Fibroblast of skin of right quadriceps (primary cell): Measurements from ENCODE around the gene VSTM2B.

Experiments
- DNase-seq: peaks from one replicate; pipeline ENCODE4 v3.0.0-alpha.2; 2013

The VSTM2B gene

DNA sequence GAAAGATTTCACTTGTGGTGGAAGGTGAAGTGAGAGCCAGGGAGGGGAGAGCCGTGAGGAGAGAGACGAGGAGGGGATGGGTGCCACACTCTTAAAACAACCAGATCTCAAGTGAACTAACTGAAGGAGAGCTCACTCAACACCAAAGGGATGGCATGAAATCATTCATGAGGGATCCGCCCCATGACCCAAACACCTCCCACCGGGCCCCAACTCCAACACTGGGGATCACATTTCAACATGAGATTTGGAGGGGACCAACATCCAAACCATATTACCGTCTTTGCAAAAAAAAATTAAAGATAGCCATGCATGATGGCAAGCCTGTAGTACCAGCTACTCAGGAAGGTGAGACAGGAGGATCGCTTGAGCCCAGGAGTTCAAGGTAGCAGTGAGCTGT is 45.4 kb downstream of the VSTM2B start:
- DNase-seq = no peak

DNA sequence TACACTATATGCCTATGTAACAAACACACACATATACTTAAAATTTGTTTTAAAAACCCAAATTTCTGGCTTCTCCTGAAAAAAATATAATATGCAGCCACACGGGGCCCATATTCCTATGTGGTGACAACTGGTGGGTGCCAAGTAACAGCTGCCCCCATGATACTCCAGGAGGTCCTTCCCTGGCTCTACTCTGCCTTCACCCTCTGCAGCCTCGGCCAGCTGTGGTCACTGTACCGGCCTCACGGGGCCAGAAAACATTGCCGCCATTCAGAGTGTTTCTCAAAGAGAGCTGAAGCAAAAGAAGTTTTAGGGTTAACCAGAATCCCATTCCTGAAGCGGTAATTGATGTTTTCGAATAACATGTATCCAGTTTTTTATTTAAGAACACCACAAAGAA is 47.7 kb downstream of the VSTM2B start:
- DNase-seq = no peak

DNA sequence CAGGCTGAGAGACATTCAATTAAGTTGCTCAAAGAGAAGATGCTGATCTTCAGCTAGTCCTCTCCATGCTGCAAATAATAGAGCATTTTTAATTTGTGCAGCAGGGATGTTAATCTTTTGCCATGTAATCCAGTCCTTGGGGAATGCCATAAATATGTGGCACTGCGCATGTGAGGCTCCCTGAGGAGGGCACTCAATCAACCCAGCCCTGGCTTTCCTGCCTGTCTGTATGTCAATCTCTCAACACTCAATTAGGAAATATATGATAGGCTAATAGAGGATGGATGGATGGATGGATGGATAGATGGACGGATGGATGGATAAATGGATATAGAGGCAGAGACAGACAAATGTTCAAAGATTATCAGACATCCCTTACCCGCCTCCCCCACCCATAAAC is 48.7 kb downstream of the VSTM2B start:
- no peak for DNase-seq

DNA sequence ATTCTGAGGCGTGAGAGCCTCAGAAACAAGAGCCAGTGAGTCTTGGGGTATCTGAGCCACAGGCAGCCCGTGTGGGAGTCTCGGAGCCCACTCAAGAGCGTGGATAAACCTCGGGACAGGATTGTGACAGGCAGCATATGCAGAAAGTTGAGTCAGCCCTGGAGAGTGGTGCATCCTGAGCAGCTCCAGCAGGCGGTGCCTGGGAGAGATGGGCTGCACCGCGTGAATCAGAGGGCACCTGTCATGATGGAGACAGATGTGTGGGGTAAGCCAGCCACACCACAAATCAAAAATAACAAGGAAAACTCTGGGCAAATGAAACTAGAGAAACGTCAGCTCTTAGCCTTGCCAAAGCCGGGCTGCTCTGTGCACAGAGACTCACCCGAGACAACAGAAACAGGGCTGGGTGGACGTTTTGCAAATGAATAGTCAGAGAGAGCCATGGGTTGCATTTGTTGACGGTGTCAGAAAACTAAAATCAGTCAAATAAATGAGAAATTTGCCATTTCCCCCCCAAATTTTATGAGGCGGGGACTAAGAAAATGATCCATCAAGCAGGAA is 50.3 kb downstream of the VSTM2B start:
- DNase-seq = no peak

DNA sequence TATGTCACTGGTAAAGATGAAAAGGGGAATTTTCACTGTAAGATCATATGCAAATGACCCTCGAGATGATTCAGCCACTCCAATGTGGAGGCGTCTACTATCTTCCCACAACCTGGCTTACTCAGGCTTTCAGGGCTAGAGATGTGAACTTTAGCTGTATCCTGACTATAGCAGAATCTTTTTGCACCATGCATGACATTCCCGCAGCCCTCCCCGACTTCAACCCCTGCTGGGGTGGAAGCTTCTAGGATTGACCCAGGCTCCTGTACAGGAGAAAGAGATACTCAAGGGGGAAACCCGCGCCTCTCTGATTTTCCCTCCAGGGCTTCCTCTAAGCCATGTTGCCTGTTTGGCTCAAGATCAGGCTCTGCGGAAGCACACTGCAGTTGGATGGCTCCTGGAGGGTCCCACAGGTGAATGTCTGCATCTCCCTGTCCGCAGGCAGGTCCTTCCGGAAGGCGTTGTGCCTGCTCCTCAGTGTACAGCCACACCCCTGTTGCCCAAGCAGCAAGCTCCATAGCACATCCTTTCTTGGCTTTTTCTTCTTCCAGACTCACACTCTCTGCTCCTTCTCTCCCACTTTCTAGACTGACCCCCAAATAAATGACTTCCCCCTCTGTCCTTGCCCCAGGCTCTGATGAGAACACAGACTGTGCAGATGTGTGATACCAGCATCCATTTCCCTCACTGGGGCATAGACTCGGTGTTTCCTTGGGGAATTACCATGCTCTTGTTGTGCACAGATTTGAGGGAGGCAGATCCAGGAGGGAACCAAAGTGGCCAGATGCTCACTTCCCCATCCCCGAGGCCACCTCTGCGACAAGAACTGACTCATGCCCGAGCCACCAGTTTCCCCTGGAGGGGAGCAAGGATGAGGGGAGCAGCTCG is 51.2 kb downstream of the VSTM2B start:
- peak; percentile 6 for DNase-seq

DNA sequence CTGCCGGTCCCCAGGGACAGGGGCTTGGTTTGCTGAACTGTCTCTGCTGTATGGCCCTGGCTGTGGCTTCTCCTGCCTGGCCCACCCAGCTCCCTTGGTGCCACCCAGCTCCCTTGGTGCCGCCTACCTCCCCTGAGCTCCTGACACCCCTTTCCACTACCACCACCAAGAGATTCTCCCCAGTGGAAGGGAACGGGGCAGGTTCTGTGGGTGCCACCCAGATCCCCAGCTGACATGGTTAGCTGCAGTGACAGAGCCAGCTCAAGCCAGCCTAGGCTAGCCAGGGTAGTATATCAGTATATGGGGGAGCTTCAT is 51.8 kb downstream of the VSTM2B start:
- no peak for DNase-seq

GRCh38 chr19:29578349-29578748 is 52.6 kb downstream of the VSTM2B start:
- DNase-seq = no peak

- DNase-seq = no peak
These were observed 53.6 kb downstream of the VSTM2B start for GRCh38 chr19:29579308-29579910.

- DNase-seq = no peak
These were observed 55.6 kb downstream of the VSTM2B start for GRCh38 chr19:29581398-29581797.

DNA sequence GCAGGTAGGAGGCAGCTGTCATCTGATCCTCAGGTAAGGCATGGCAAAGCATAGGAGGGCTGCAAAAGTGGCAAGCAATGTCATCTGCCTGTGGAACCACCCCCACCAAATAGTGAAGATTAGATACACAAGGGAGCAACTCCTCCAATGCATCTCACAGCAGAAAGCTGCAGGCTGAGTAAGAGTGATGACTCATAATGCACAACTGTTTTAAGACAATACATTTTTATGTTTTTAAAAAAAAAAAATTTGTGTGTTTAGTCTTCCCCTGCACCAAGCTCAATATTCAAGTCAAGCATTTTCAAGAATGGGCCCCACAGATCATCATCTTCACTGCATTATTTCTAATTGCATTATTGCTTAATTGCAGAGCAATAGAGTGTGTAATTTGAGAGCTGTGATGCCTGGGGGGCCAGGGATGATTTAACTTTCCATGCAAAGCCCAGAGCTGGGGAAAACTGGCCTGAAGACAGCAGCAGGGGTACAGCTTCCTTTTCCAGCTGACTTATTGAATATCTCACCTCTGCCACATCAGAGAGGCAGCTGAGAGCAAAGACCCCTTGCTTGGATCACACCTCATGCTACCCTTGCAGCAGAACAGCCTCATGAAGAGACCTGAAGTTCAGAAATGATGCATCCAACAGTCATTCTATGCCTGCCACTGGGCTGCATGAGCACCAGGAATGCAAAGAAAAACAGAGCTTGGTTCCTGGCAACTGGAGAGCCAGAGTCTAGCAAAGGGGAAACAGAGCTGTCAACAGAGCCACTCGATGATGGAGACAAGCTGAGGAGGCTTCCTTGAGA is 57.6 kb downstream of the VSTM2B start:
- peak; percentile 57 for DNase-seq

DNA sequence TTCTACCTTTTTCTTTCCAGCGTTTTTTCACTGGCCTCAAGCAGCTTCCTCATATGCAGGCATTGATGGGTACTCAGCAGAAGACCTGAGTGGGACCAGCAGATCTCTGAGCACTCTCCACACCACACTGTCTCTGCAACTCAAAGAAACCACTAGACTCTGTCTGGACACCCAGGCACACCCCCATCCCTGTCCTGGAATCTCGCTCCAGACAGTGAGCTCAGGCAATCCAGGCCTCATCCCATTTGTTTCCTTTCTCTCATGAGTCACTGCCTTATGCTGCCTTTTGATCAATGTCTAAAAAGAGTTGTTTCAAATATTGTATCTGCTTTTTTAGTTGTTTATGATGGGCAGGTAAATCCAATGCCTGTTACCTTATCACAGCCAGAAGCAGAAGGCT is 60.6 kb downstream of the VSTM2B start:
- peak; percentile 20 for DNase-seq

DNA sequence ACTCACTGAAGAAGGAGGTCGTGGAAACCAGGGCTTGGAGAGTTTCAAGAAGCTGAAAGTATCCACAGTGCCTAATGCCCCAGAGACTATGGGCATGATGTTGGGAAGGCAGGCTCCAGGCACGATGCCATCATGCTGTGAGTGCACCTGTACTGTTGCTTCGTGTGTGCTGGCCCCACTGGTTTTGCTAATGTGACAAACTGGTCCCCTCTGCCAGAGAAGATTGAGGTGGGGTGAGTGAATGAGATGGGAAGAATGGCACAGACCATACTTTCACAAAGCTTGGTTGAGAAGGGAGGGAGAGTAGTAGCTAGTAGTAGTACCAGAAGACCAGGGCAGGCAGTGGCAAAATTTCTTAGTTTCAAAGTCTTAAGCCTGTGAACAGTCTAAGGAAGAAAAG is 61.3 kb downstream of the VSTM2B start:
- DNase-seq = no peak

GRCh38 chr19:29587518-29587986 is 61.8 kb downstream of the VSTM2B start:
- DNase-seq = peak; percentile 65

DNA sequence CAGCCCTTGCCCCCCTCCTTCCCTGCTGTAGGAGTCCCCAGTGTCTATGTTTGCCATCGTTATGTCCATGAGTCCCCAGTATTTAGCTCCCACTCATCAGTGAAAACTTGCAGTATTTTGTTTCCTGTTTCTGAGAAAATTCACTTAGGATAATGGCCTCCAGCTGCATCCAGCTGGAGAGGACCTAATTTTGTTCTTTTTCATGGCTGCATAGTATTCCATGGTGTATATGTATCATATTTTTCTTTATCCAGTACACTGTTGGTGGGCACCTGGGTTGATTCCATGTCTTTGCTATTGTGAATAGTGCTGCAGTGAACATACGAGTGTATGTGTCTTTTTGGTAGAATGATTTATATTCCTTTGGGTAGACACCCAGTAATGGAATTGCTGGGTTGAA is 62.3 kb downstream of the VSTM2B start:
- no peak for DNase-seq

- DNase-seq = no peak
These were observed 64.5 kb downstream of the VSTM2B start for GRCh38 chr19:29590278-29590677.

DNA sequence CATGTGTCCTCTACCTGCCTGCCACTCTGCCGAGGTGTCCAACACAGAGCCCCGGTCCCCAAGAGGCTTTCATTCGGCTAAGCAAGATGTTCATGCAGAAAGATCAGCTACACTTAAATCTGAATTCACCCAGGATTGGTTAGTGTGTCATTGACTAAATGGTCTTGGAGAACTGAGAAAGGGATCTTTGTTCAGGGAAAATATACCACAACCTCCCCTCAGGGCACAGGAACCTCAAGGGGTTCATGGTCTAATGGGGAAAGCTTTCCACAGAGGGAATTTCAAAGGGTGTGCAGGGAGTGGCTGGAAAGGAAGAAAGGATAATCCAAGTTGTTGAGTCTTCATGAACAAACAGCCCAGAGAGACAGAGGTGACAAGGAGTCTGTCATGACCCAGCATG is 65.9 kb downstream of the VSTM2B start:
- no peak for DNase-seq

GRCh38 chr19:29593869-29594268 is 68.1 kb downstream of the VSTM2B start:
- DNase-seq = no peak

GRCh38 chr19:29596080-29596727 is 70.4 kb downstream of the VSTM2B start:
- peak; percentile 9 for DNase-seq

- peak; percentile 27 for DNase-seq
These were observed 71.2 kb downstream of the VSTM2B start for GRCh38 chr19:29596885-29597525.

DNA sequence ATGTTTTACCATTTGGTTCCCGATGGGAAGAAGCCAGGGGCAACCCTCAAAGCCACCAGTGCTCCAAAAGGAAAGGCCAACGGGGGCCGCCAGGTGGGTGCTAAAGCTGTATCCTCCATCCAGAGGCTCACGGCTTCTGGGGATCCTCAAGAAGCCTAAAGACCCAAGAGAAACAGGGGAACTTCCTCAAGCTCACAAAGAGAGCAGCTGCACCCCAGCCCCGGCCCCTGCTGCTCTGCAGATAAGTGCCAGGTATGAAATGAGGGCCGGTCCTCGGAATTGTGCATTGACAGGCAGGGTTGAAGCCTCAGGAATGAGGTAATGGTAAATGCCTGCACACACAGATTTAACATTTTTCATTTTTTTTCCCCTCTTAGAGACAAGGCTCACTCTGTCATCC is 72.2 kb downstream of the VSTM2B start:
- no peak for DNase-seq

DNA sequence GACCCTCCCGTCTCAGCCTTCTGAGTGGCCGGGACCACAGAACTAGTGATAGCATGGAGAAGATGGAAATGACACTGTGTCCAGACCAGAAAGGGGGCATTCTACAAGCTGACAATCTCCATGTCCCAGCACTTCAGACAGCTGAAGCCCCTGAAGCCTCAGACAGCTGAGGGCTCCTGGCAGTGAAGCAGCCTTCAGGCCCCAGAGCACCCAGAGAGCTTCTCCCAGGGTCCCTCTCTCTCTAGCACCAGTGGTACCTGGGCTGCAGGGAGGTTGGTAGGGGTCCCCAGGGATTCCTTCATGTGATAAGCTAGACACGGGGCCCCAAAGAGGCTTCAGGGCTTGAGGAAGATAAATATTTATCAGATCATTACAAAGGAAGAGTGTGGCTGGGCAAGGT is 72.7 kb downstream of the VSTM2B start:
- DNase-seq = no peak

- no peak for DNase-seq
These were observed 77.5 kb downstream of the VSTM2B start for GRCh38 chr19:29603308-29603707.
